Lower lobe of right lung (tissue), 2 donors: ENCODE results near the gene MTMR2. TPM values are rescaled to one million over a fixed set of nuclear protein-coding genes. Genes with fewer than 3 reads are reported as not detected.

ENCODE experiments used
- ATAC-seq, 2 donors: fragments of 200-7000 bp; cut with Tn5 transposase; one replicate each; pipeline ENCODE4 v1.9.1; 2020 to 2022; ENCODE audit warnings: mild to moderate bottlenecking in 2 of 2, moderate library complexity in 2 of 2
- DNase-seq: peaks from one replicate; pipeline ENCODE4 v3.0.0-alpha.2; 2020
- H3K27ac ChIP-seq: fragments of 200-600 bp; one replicate; pipeline ENCODE4 v1.8.0; 2022
- H3K27me3 ChIP-seq: fragments of 200-600 bp; one replicate; pipeline ENCODE4 v1.8.0; 2022; ENCODE audit warnings: low read depth
- H3K36me3 ChIP-seq: fragments of 200-600 bp; one replicate; pipeline ENCODE4 v1.8.0; 2022; ENCODE audit warnings: mild to moderate bottlenecking
- H3K4me1 ChIP-seq: fragments of 200-600 bp; one replicate; pipeline ENCODE4 v1.8.0; 2022
- H3K4me3 ChIP-seq: fragments of 200-600 bp; one replicate; pipeline ENCODE4 v1.8.0; 2022; ENCODE audit warnings: mild to moderate bottlenecking
- H3K9me3 ChIP-seq: fragments of 200-600 bp; one replicate; pipeline ENCODE4 v1.8.0; 2022
- intact Hi-C: fragments of 100-400 bp; cut with DNase I; formaldehyde crosslinking; loops from one replicate; pipeline ENCODE4 v1.11.0; 2022
- total RNA-seq: library from RNA; stranded (reverse); fragmentation: NEBNext Ultra II Directional; extraction: Animal tissue kit (Norgen Biotek cat#: 25700); gene quantifications from one replicate; pipeline ENCODE4 v1.2.1, GENCODE V29; 2021
- TF ChIP-seq, protein P1 (sequence below): fragments of 200-600 bp; IDR thresholded peaks from one replicate; pipeline ENCODE4 v1.8.0; 2022; ENCODE audit warnings: antibody characterized with exemption, mild to moderate bottlenecking
- donor health status: DM: no; HTN: yes; CAD: no; lungs with severe emphysema.

The MTMR2 gene
- total RNA-seq, 1 donor from 2014 or later = 24.9 TPM

DNA sequence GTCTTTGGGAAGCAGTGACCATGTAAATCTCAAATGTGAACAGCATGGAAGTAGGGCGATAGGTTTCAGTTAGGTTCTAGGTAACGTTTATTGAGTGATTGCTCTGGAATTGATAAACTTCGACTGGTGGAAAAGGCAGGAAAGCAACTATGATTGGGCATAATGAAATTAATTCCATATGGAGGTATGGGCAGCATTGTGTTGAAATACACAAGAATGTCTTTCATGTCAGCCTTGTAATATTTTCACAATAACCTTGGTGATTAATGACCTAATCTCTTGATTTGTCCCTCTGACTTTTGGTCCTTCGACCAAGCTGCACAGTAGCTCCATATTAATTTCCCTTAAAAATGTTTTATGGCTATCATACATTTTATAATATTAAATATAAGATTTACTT, 130.8 kb downstream of the MTMR2 start:
- no peak for ATAC-seq
- no peak for DNase-seq
- H3K4me1 ChIP-seq = peaks cover 22% of the 10 kb centered on the region
- intact Hi-C loops = no loop called here
- H3K9me3 ChIP-seq = no peaks in the 10 kb centered on the region
- TF ChIP-seq, protein P1, sequence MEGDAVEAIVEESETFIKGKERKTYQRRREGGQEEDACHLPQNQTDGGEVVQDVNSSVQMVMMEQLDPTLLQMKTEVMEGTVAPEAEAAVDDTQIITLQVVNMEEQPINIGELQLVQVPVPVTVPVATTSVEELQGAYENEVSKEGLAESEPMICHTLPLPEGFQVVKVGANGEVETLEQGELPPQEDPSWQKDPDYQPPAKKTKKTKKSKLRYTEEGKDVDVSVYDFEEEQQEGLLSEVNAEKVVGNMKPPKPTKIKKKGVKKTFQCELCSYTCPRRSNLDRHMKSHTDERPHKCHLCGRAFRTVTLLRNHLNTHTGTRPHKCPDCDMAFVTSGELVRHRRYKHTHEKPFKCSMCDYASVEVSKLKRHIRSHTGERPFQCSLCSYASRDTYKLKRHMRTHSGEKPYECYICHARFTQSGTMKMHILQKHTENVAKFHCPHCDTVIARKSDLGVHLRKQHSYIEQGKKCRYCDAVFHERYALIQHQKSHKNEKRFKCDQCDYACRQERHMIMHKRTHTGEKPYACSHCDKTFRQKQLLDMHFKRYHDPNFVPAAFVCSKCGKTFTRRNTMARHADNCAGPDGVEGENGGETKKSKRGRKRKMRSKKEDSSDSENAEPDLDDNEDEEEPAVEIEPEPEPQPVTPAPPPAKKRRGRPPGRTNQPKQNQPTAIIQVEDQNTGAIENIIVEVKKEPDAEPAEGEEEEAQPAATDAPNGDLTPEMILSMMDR = no peak
- H3K36me3 ChIP-seq = no peaks in the 10 kb centered on the region
- H3K4me3 ChIP-seq = no peak overlapping the region
- no peak overlapping the region for H3K27ac ChIP-seq
- H3K27me3 ChIP-seq = no peaks in the 10 kb centered on the region

DNA sequence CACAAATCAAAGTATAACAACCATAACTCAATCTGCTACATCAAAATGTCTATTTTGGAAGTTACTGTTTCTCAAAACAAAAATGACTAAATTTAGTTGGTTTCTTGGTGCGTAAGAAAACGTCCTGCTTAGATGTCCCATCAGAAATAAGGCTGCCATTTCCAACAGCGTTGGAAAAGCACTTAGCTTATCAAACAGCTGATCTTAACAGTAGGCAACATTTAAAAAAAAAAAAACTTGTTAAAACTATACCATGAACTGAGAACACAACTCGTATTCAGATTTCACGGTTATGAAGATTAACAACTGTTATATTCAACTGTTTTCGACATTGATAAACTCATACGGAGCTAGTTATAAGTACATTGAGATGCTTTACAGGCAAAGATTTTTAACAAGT, 131.2 kb downstream of the MTMR2 start:
- Histone ChIP-seq H3K27ac (no peak overlapping the region), H3K36me3 (no peaks in the 10 kb centered on the region), H3K9me3 (no peaks in the 10 kb centered on the region), H3K27me3 (no peaks in the 10 kb centered on the region), H3K4me1 (peaks cover 26% of the 10 kb centered on the region), H3K4me3 (no peak overlapping the region)
- TF ChIP-seq, protein P1 = no peak
- DNase-seq = no peak
- ATAC-seq = no peak
- intact Hi-C loops = no loop called here

DNA sequence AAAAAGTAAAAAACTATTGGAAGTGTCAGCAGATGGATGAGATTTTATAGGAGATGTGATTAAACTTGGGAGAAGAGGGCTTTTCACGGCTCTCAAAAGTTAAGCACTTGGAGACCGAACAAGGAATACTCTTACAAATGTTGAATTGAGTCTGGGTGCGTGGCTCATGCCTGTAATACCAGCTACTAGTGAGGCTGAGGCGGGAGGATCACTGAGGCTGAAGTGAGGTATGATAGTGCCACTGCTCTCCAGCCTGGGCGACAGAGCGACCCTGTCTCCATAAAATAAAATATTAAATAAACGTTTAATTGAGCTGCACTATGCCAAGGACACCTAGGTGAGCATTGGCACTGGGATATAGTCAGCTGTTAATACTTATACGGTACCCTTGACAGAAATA, 131.7 kb downstream of the MTMR2 start:
- Histone ChIP-seq H3K9me3 (no peaks in the 10 kb centered on the region), H3K27me3 (no peaks in the 10 kb centered on the region), H3K27ac (no peak overlapping the region), H3K36me3 (peaks cover 4% of the 10 kb centered on the region), H3K4me1 (peaks cover 26% of the 10 kb centered on the region), H3K4me3 (peak overlapping the region; percentile 91)
- ATAC-seq = no peak
- no peak for DNase-seq
- intact Hi-C loops = no loop called here
- TF ChIP-seq, protein P1 = no peak

DNA sequence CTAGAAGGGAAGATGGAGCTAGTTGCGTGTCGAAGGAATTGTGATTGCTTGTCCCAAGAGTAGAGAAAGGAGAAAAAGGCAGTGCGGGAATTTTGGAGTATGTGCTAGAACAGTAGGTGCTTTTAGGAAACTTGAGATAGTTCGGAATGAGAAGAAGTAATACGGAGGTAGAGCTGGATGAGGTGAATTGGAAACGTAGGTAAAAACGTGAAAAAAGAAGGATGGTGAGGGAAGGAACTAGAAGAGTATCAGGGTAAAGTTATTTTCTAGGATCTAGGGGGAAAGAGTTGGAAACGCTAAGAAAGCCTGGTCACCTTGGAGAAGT, 132.2 kb downstream of the MTMR2 start:
- no peaks in the 10 kb centered on the region for H3K9me3 ChIP-seq
- intact Hi-C loops = no loop called here
- DNase-seq (no peak), ATAC-seq (no peak)
- peaks cover 9% of the 10 kb centered on the region for H3K36me3 ChIP-seq
- peak overlapping the region; percentile 98 for H3K27ac ChIP-seq
- TF ChIP-seq, protein P1 = no peak
- peaks cover 26% of the 10 kb centered on the region for H3K4me1 ChIP-seq
- H3K27me3 ChIP-seq = no peaks in the 10 kb centered on the region
- peak overlapping the region; percentile 91 for H3K4me3 ChIP-seq

DNA sequence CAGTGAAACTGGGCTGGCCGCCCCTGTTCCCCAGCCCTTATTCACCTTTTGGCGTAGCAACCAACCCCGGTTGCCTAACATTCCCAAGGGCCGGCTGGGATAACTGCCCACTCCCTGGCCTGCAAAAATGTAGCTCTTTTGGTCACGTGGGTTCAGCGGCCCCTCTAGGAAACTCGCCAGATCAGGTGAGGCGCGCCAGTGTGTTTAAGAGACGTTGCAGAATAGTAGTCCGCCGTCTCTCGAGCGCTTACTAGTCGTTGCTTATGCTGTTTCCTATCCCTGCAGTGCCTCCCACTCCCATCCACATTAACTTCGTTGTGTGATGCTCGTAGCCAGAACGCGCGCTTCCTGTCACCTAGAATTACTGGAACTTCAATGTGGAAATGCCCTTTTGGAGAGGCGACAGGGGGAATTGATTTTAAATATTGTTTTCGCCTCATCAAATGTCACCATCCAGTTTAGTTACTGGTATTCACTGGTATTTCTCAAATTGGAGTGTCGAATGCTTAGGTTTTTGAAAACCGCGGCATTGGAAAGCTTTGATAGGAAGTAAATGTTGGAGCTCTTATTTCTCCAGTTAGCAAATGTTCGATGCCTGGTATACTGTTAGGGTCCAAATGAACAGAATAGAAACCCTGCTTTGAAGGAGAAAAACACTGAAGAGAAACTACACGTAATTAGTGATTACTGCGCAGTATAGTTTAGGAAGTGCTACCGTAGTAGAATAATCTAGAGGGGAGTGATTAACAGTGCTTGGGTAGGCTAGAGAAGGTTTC, 132.8 kb downstream of the MTMR2 start:
- no peaks in the 10 kb centered on the region for H3K9me3 ChIP-seq
- peak overlapping the region; percentile 98 for H3K27ac ChIP-seq
- TF ChIP-seq, protein P1 = no peak
- peak; percentile 86 for DNase-seq
- peaks cover 26% of the 10 kb centered on the region for H3K4me1 ChIP-seq
- intact Hi-C loops = no loop called here
- peak overlapping the region; percentile 91 for H3K4me3 ChIP-seq
- ATAC-seq = peak; percentile 33 to 42
- H3K36me3 ChIP-seq = peaks cover 15% of the 10 kb centered on the region
- H3K27me3 ChIP-seq = no peaks in the 10 kb centered on the region
